Measurements from ENCODE around the gene UBL4B.
A peak's percentile ranks its signal among the peaks of the same experiment; 100 is the strongest.

Gene UBL4B

GRCh38 chr1:110085671-110086070 is 26.6 kb upstream of the UBL4B start:
- DNase-seq = no peak

- DNase-seq = no peak
These were observed 25.3 kb upstream of the UBL4B start for GRCh38 chr1:110086961-110087360.

GRCh38 chr1:110087812-110088738 is 24.2 kb upstream of the UBL4B start:
- DNase-seq = peak; percentile 41

- DNase-seq = no peak
These were observed 23.4 kb upstream of the UBL4B start for GRCh38 chr1:110088739-110089316.

- no peak for DNase-seq
These were observed 22.5 kb upstream of the UBL4B start for GRCh38 chr1:110089561-110090275.

- no peak for DNase-seq
These were observed 20.9 kb upstream of the UBL4B start for GRCh38 chr1:110091381-110091780.

- no peak for DNase-seq
These were observed 20.5 kb upstream of the UBL4B start for GRCh38 chr1:110091791-110092190.

- DNase-seq = no peak
These were observed 19.3 kb upstream of the UBL4B start for GRCh38 chr1:110092991-110093390.

GRCh38 chr1:110094931-110095654 is 17.1 kb upstream of the UBL4B start:
- no peak for DNase-seq

- no peak for DNase-seq
These were observed 14.6 kb upstream of the UBL4B start for GRCh38 chr1:110097507-110098221.

- DNase-seq = no peak
These were observed 13.8 kb upstream of the UBL4B start for GRCh38 chr1:110098222-110099026.

GRCh38 chr1:110100335-110100734 is 11.9 kb upstream of the UBL4B start:
- DNase-seq = no peak

- DNase-seq = no peak
These were observed 10.2 kb upstream of the UBL4B start for GRCh38 chr1:110102081-110102480.

GRCh38 chr1:110106013-110106941 is 6.0 kb upstream of the UBL4B start:
- peak; percentile 54 for DNase-seq

GRCh38 chr1:110107867-110108469 is 4.3 kb upstream of the UBL4B start:
- no peak for DNase-seq

- no peak for DNase-seq
These were observed 1.2 kb upstream of the UBL4B start for GRCh38 chr1:110111081-110111480.

GRCh38 chr1:110112656-110113055 is 413 bp downstream of the UBL4B start:
- no peak for DNase-seq

GRCh38 chr1:110113551-110113950 is 1.3 kb downstream of the UBL4B start:
- DNase-seq = no peak

GRCh38 chr1:110114173-110114572 is 1.9 kb downstream of the UBL4B start:
- DNase-seq = no peak

- DNase-seq = no peak
These were observed 2.5 kb downstream of the UBL4B start for GRCh38 chr1:110114784-110115183.
